Measurements from ENCODE around the gene COPZ2. TPM values are rescaled to one million over a fixed set of nuclear protein-coding genes. Genes with fewer than 3 reads are reported as not detected.

The COPZ2 gene
- polyA plus RNA-seq, 1 of the 3 experiments (the other 2 are of a cell fraction) = 36.9 TPM

DNA sequence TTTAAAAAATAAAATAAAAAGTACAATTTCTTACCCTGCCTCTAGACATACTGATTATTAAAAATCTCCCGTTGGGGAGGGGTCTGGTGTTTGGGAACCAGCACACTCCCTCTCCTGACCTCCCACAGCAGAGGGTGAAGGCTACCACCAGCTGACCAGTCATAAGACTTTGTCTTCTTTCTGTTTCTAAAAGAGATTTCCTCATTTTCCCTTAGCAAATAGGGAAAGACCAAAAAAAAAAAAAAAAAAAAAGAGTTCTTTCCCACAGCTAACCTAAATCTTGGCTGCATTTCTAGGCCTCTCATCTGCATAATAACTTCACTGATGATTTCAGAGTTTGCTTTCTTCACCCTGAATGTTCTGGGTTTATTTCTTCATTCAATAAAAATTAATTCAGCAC, 36.4 kb downstream of the COPZ2 start:
- Histone ChIP-seq H3K36me3 (replicated peaks in 1 of 2; ENCODE audit: control insufficient read depth in 1 of 2, insufficient read depth in 2 of 2, low read length in 1 of 2) (no peaks in the 10 kb centered on the region), H4K20me1 (ENCODE audit: insufficient read depth) (no peaks in the 10 kb centered on the region), H3K4me1 (ENCODE audit: control insufficient read depth in 1 of 2, insufficient read depth in 2 of 2, low read depth in 1 of 2, low read length in 1 of 2) (peaks cover 58 to 71% of the 10 kb centered on the region in 2 experiments), H3K27ac (ENCODE audit: low read depth in 2 of 2, low read length in 1 of 2) (peak overlapping the region; percentile 99 to 100), H3K9me3 (no peaks in the 10 kb centered on the region), H3K4me2 (no peak overlapping the region), H3K4me3 (ENCODE audit: low read depth in 2 of 2, low read length in 1 of 2) (no peak overlapping the region), H3F3A (replicated peaks; ENCODE audit: insufficient read depth) (peaks cover 40% of the 10 kb centered on the region), H2AFZ (ENCODE audit: low read depth) (peak overlapping the region; percentile 91; the same call in 1 of the 2 replicates), H3K9me2 (no peaks in the 10 kb centered on the region), H3K27me3 (ENCODE audit: insufficient read depth) (no peaks in the 10 kb centered on the region), H3K79me2 (ENCODE audit: insufficient read depth) (no peaks in the 10 kb centered on the region), H3K9ac (no peak overlapping the region)
- ChIA-PET POLR2A (interaction anchor here (1.0 to 9.0 kb wide), 2 partner anchors 14 to 18 kb away, joined by 3 to 223 read pairs; no protein-coding TSS in a partner anchor), CTCF (interaction anchor here (22.5 to 41.8 kb wide), 2 partner anchors 15 to 16 kb away, joined by 479 to 1752 read pairs; no protein-coding TSS in a partner anchor)
- WGBS (ENCODE audit: low lambda C conversion rate) = 82% methylated on average over 1 of the region's 1 CpG
- no peak for DNase-seq
- no peak for TF ChIP-seq NFIC (IDR thresholded peaks at IDR 0.05; ENCODE audit: borderline replicate concordance)
- TF ChIP-seq SIN3A (IDR thresholded peaks at IDR 0.05; ENCODE audit: borderline replicate concordance, low read depth, low read length) = no peak
- TF ChIP-seq FOXJ3 (CRISPR knock-in tag; IDR thresholded peaks at IDR 0.05) = no peak
- no peak for TF ChIP-seq POLR2AphosphoS5 (IDR thresholded peaks at IDR 0.05; ENCODE audit: low read depth, low read length)
- TF ChIP-seq, protein P1, sequence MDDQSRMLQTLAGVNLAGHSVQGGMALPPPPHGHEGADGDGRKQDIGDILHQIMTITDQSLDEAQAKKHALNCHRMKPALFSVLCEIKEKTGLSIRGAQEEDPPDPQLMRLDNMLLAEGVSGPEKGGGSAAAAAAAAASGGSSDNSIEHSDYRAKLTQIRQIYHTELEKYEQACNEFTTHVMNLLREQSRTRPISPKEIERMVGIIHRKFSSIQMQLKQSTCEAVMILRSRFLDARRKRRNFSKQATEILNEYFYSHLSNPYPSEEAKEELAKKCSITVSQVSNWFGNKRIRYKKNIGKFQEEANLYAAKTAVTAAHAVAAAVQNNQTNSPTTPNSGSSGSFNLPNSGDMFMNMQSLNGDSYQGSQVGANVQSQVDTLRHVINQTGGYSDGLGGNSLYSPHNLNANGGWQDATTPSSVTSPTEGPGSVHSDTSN (IDR thresholded peaks at IDR 0.05) = no peak
- TF ChIP-seq, protein P2, sequence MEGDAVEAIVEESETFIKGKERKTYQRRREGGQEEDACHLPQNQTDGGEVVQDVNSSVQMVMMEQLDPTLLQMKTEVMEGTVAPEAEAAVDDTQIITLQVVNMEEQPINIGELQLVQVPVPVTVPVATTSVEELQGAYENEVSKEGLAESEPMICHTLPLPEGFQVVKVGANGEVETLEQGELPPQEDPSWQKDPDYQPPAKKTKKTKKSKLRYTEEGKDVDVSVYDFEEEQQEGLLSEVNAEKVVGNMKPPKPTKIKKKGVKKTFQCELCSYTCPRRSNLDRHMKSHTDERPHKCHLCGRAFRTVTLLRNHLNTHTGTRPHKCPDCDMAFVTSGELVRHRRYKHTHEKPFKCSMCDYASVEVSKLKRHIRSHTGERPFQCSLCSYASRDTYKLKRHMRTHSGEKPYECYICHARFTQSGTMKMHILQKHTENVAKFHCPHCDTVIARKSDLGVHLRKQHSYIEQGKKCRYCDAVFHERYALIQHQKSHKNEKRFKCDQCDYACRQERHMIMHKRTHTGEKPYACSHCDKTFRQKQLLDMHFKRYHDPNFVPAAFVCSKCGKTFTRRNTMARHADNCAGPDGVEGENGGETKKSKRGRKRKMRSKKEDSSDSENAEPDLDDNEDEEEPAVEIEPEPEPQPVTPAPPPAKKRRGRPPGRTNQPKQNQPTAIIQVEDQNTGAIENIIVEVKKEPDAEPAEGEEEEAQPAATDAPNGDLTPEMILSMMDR (IDR thresholded peaks at IDR 0.05) = no peak
- no peak for TF ChIP-seq GATA2 (CRISPR knock-in tag; IDR thresholded peaks at IDR 0.05)
- no peak for TF ChIP-seq ELF1 (IDR thresholded peaks at IDR 0.05)
- TF ChIP-seq TEAD4 (IDR thresholded peaks at IDR 0.05; ENCODE audit: borderline replicate concordance, insufficient read depth) = no peak
- no peak for TF ChIP-seq FOSL2 (IDR thresholded peaks at IDR 0.05; ENCODE audit: borderline replicate concordance, low read depth)

DNA sequence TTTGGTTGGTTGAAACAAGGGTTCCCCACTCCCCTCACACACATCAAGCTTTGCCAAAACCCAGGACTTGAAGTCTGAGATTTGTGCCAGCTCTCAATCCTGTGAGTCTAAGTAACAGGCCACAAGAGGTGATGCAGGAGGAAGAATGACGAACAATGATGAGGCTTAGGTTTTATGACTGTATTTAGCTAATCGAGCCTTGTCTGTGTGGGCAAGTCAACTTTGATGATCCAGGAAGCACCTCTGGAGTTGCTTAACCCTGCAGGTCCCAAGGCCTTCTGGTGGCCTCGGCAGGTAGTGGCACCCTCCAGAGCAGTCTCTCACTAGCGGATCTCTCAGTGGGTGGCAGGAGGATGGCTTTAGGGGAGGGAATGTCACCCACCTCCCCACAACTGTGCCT, 38.0 kb downstream of the COPZ2 start:
- Histone ChIP-seq H3K27me3 (ENCODE audit: insufficient read depth) (no peaks in the 10 kb centered on the region), H2AFZ (ENCODE audit: low read depth) (peak overlapping the region; percentile 38; the same call in 1 of the 2 replicates), H3F3A (replicated peaks; ENCODE audit: insufficient read depth) (peaks cover 34% of the 10 kb centered on the region), H3K4me1 (ENCODE audit: control insufficient read depth in 1 of 2, insufficient read depth in 2 of 2, low read depth in 1 of 2, low read length in 1 of 2) (peaks cover 42 to 75% of the 10 kb centered on the region in 2 experiments), H4K20me1 (ENCODE audit: insufficient read depth) (no peaks in the 10 kb centered on the region), H3K4me2 (no peak overlapping the region), H3K27ac (ENCODE audit: low read depth in 2 of 2, low read length in 1 of 2) (peak overlapping the region; percentile 1 to 72; a peak in 2 of 4 replicates), H3K9me3 (no peaks in the 10 kb centered on the region), H3K36me3 (replicated peaks in 1 of 2; ENCODE audit: control insufficient read depth in 1 of 2, insufficient read depth in 2 of 2, low read length in 1 of 2) (no peaks in the 10 kb centered on the region), H3K9me2 (no peaks in the 10 kb centered on the region), H3K4me3 (ENCODE audit: low read depth in 2 of 2, low read length in 1 of 2) (no peak overlapping the region), H3K9ac (no peak overlapping the region), H3K79me2 (ENCODE audit: insufficient read depth) (no peaks in the 10 kb centered on the region)
- 62% methylated on average over 4 of the region's 4 CpGs for WGBS (ENCODE audit: low lambda C conversion rate)
- ChIA-PET POLR2A (interaction anchor here (1.1 to 9.0 kb wide), 6 partner anchors 8 to 29 kb away, joined by 3 to 223 read pairs (median 5); partner anchors contain the start of gene CDK5RAP3), CTCF (interaction anchor here (0.9 to 41.8 kb wide), 7 partner anchors 15 to 110 kb away, joined by 3 to 1752 read pairs (median 6); partner anchors contain the start of gene CDK5RAP3)
- DNase-seq = no peak
- TF ChIP-seq, protein P3, sequence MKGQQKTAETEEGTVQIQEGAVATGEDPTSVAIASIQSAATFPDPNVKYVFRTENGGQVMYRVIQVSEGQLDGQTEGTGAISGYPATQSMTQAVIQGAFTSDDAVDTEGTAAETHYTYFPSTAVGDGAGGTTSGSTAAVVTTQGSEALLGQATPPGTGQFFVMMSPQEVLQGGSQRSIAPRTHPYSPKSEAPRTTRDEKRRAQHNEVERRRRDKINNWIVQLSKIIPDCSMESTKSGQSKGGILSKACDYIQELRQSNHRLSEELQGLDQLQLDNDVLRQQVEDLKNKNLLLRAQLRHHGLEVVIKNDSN (IDR thresholded peaks at IDR 0.05; ENCODE audit: borderline replicate concordance, low read depth) = no peak
- TF ChIP-seq RFX5 (IDR thresholded peaks at IDR 0.05; ENCODE audit: low read length) (no peak), MXI1 (IDR thresholded peaks at IDR 0.05; ENCODE audit: low read depth, low read length) (no peak), CHD2 (IDR thresholded peaks at IDR 0.05; ENCODE audit: low read length, partially characterized antibody) (no peak), SIN3A (IDR thresholded peaks at IDR 0.05; ENCODE audit: borderline replicate concordance, low read depth, low read length) (no peak), FOSL2 (IDR thresholded peaks at IDR 0.05; ENCODE audit: borderline replicate concordance, low read depth) (no peak), RXRA (IDR thresholded peaks at IDR 0.05; ENCODE audit: borderline replicate concordance, low read depth) (no peak), TCF12 (IDR thresholded peaks at IDR 0.05) (no peak), GABPA (IDR thresholded peaks at IDR 0.05; ENCODE audit: low read depth) (no peak), RAD21 (IDR thresholded peaks at IDR 0.05; ENCODE audit: low read length) (no peak)
- TF ChIP-seq, protein P4, sequence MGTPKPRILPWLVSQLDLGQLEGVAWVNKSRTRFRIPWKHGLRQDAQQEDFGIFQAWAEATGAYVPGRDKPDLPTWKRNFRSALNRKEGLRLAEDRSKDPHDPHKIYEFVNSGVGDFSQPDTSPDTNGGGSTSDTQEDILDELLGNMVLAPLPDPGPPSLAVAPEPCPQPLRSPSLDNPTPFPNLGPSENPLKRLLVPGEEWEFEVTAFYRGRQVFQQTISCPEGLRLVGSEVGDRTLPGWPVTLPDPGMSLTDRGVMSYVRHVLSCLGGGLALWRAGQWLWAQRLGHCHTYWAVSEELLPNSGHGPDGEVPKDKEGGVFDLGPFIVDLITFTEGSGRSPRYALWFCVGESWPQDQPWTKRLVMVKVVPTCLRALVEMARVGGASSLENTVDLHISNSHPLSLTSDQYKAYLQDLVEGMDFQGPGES (IDR thresholded peaks at IDR 0.05; ENCODE audit: low read depth, low read length) = no peak
- TF ChIP-seq, protein P5, sequence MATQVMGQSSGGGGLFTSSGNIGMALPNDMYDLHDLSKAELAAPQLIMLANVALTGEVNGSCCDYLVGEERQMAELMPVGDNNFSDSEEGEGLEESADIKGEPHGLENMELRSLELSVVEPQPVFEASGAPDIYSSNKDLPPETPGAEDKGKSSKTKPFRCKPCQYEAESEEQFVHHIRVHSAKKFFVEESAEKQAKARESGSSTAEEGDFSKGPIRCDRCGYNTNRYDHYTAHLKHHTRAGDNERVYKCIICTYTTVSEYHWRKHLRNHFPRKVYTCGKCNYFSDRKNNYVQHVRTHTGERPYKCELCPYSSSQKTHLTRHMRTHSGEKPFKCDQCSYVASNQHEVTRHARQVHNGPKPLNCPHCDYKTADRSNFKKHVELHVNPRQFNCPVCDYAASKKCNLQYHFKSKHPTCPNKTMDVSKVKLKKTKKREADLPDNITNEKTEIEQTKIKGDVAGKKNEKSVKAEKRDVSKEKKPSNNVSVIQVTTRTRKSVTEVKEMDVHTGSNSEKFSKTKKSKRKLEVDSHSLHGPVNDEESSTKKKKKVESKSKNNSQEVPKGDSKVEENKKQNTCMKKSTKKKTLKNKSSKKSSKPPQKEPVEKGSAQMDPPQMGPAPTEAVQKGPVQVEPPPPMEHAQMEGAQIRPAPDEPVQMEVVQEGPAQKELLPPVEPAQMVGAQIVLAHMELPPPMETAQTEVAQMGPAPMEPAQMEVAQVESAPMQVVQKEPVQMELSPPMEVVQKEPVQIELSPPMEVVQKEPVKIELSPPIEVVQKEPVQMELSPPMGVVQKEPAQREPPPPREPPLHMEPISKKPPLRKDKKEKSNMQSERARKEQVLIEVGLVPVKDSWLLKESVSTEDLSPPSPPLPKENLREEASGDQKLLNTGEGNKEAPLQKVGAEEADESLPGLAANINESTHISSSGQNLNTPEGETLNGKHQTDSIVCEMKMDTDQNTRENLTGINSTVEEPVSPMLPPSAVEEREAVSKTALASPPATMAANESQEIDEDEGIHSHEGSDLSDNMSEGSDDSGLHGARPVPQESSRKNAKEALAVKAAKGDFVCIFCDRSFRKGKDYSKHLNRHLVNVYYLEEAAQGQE (IDR thresholded peaks at IDR 0.05; ENCODE audit: low read depth, low read length) = no peak

Data from SK-N-SH (cell line).